Duodenal mucosa (tissue), 2 donors: ENCODE measurements around the gene ACACB.

ENCODE experiments used
- H3K27ac ChIP-seq: one replicate; pipeline ENCODE4 v1.7.0; 2013; ENCODE audit warnings: low read depth, low read length
- H3K27me3 ChIP-seq, 2 donors: one replicate each; pipeline ENCODE4 v1.7.0; 2013; ENCODE audit warnings: low read length in 2 of 2, control low read depth in 1 of 2; ENCODE audit not compliant: insufficient read depth in 2 of 2, control insufficient read depth in 1 of 2
- H3K36me3 ChIP-seq, 2 donors: one replicate each; pipeline ENCODE4 v1.7.0; 2013; ENCODE audit warnings: low read length in 2 of 2, control low read depth in 1 of 2; ENCODE audit not compliant: insufficient read depth in 2 of 2, control insufficient read depth in 1 of 2
- H3K4me1 ChIP-seq, 2 donors: one replicate each; pipeline ENCODE4 v1.7.0; 2013; ENCODE audit warnings: low read length in 2 of 2, control low read depth in 1 of 2; ENCODE audit not compliant: insufficient read depth in 2 of 2, control insufficient read depth in 1 of 2
- H3K4me3 ChIP-seq, 2 donors: one replicate each; pipeline ENCODE4 v1.7.0; 2013; ENCODE audit warnings: low read length in 2 of 2, low read depth in 1 of 2
- H3K9ac ChIP-seq, 2 donors: one replicate each; pipeline ENCODE4 v1.7.0; 2013; ENCODE audit warnings: low read length in 2 of 2, low read depth in 1 of 2
- H3K9me3 ChIP-seq, 2 donors: one replicate each; pipeline ENCODE4 v1.7.0; 2013; ENCODE audit warnings: low read length in 2 of 2, control low read depth in 1 of 2; ENCODE audit not compliant: control insufficient read depth in 1 of 2

The ACACB gene

DNA sequence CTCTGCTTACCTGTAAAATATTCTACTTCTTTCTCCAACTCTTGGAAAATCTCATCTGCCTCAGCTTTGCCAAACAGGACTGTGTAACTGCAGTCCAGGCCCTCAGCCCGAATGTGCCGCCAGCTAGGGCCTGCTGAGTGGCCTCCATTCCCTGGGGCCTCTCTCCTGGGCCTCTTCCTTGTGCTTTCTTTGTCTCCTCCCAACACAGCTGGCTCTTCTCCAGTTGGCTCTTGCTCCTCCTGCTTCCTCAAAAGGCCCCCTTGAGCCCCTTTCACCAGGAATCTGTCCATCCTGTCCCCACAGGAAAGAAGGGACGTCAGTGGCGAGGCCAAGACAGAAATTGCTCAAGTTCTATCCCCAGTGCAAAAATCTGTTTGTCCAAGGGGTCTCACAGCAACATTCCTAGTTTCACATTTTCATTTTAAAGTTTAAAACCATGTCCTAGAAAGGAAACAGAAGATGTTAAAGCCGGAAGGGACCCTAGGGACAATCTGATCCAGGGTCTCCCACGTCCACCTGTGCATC is 23.8 kb upstream of the ACACB start:
- peaks cover 5 to 15% of the 10 kb centered on the region in 2 donors for H3K36me3 ChIP-seq
- H3K9ac ChIP-seq, result peak overlapping the region; percentile 61 to 88
- H3K4me3 ChIP-seq, result peak overlapping the region; percentile 78 to 88
- H3K27ac ChIP-seq, result no peak overlapping the region
- H3K4me1 ChIP-seq, result peaks cover 16 to 27% of the 10 kb centered on the region in 2 donors
- H3K9me3 ChIP-seq, result no peaks in the 10 kb centered on the region
- H3K27me3 ChIP-seq, result no peaks in the 10 kb centered on the region

DNA sequence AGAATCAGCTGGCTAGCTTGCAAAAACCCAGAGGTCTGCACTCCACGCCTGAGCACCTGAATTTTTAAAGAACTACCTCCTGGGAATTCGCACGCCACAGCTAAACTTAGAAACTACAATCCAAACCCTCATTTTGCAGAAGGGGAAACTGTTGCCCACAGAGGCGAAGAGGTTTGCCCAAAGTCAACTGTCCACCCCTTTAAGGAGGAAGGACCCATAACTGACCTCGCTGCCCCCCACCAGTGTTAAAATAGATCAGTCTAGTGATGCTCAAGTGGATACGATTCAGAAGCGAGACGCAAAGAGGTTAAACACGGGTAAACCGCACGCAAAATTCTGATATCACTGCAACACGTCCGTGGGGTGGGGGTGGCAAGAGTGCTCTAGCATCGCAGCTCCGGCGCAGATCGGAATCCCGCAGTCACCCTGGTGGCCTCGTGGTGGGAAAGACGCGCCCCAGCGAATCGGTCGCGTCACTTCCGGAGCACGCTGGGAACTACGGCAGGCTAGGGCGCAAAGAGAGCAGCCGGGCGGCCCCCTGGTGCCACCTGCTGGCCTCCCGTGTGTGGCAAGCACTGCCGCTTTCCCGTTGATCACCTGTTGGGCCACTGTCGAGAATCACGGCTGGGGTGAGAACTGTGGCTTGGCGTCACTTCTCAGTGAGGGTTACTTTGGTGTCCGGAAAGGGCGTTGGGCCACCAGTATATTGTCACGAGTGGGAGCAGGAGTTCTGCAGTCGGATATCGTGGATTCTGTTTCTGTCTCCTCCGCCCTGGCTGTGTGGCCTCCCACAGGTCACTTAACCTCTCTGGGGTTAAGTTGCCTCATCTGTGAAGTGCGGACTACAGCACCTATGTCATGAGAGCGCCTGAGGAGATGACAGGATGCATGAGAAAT is 23.1 kb upstream of the ACACB start, which contains the start of gene ALKBH2:
Gene ALKBH2, minus strand, starts transcription at position 451 of the 897 bp plus-strand sequence. CDS start 686 bp downstream, outside the sequence.
- Histone ChIP-seq H3K36me3 (peaks cover 5 to 10% of the 10 kb centered on the region in 2 donors), H3K9ac (peak within 1 kb of the TSS; percentile 61 to 88), H3K9me3 (no peaks in the 10 kb centered on the region), H3K4me3 (peak within 1 kb of the TSS; percentile 78 to 88), H3K4me1 (peaks cover 15 to 28% of the 10 kb centered on the region in 2 donors), H3K27me3 (no peaks in the 10 kb centered on the region), H3K27ac (no peak within 1 kb of the TSS)

DNA sequence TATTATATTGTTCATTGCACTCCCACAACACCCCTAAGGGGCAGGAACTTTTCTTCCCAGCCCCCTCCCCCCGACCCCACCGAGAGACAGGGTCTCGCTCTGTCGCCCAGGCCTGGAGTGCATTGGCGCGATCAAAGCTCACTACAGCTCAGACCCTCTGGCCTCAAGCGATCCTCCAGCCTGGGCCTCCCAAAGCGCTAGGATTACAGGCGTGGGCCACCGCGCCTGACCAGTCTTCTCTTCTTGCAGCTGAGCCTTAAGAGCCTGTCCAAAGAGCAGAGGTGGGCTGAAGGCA is 19.3 kb upstream of the ACACB start:
- Histone ChIP-seq H3K27me3 (no peaks in the 10 kb centered on the region), H3K9me3 (no peaks in the 10 kb centered on the region), H3K4me1 (peaks cover 27 to 37% of the 10 kb centered on the region in 2 donors), H3K36me3 (peaks cover 3 to 7% of the 10 kb centered on the region in 2 donors), H3K9ac (no peak overlapping the region), H3K4me3 (peak overlapping the region in 1 of 2 donors; percentile 58), H3K27ac (no peak overlapping the region)

DNA sequence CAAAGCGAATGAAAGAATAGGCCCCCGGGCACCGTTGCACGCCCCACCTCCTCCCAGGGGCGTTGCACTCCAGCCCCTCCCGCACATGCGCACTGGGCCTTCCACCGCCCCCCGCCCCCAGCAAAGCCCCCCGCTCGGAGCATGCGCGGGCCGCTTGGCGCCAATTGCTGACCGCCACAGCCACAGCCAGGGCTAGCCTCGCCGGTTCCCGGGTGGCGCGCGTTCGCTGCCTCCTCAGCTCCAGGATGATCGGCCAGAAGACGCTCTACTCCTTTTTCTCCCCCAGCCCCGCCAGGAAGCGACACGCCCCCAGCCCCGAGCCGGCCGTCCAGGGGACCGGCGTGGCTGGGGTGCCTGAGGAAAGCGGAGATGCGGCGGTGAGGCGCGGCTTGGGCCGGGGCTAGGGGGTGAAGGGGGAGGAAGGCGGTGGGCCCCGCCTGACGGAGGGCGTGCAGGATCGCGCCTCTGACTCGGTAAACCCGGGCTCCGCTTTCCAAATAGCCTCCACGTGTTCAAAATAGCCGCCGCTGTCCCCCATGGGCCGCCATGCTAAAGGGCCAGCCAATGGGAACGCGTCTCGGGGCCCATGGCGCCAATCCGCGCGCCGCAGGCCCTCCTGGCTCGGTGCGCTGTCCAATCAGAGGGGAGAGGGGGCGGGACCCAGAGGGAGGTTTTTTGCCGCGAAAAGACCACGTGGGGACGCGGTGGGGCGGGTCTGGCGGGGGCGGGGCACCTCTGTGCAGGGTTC is 18.8 kb upstream of the ACACB start, which contains the start of gene UNG:
Gene UNG, plus strand, starts transcription at position 163 of the 748 bp plus-strand sequence. Its CDS starts 83 bp downstream, at position 246.
- Histone ChIP-seq H3K27ac (peak within 1 kb of the TSS; percentile 71), H3K4me3 (peak within 1 kb of the TSS; percentile 87 to 95), H3K9me3 (no peaks in the 10 kb centered on the region), H3K36me3 (peaks cover 3 to 12% of the 10 kb centered on the region in 2 donors), H3K27me3 (no peaks in the 10 kb centered on the region), H3K9ac (peak within 1 kb of the TSS; percentile 73 to 74), H3K4me1 (peaks cover 22 to 32% of the 10 kb centered on the region in 2 donors)

DNA sequence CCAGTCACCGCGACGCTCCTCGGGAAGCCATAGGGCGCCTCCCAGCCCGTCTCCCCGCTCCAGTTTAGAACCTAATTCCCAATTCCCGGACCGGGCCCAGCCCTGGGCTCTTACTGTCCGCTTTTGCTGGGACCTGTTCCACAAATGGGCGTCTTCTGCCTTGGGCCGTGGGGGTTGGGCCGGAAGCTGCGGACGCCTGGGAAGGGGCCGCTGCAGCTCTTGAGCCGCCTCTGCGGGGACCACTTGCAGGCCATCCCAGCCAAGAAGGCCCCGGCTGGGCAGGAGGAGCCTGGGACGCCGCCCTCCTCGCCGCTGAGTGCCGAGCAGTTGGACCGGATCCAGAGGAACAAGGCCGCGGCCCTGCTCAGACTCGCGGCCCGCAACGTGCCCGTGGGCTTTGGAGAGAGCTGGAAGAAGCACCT is 18.2 kb upstream of the ACACB start:
- H3K27me3 ChIP-seq, result no peaks in the 10 kb centered on the region
- peaks cover 4 to 16% of the 10 kb centered on the region in 2 donors for H3K36me3 ChIP-seq

DNA sequence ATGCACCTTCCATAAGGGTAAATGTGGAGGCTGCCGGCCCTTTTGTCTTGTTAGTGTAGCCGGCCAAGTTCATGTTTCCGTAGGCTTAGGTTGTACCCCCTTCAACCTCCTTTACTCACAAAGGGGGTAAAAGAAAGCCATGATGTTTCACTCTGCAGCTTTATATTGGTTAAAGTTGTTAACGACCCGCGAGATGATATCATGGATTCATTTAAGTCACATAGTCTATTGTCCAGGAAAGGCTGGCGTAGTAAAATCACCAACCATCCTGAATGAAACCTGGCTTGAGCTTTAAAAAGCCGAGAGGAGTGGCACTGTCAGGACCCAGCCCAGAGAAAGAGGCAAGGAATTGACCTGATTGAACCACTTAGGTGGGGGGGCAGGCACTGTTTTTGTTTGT is 17.7 kb upstream of the ACACB start:
- peak overlapping the region; percentile 71 for H3K27ac ChIP-seq
- no peaks in the 10 kb centered on the region for H3K9me3 ChIP-seq
- peaks cover 16 to 22% of the 10 kb centered on the region in 2 donors for H3K4me1 ChIP-seq
- H3K36me3 ChIP-seq, result peaks cover 8 to 21% of the 10 kb centered on the region in 2 donors
- peak overlapping the region; percentile 87 to 95 for H3K4me3 ChIP-seq
- H3K27me3 ChIP-seq, result no peaks in the 10 kb centered on the region
- H3K9ac ChIP-seq, result peak overlapping the region; percentile 73 to 74

More for the DNA sequence above, 18.2 kb upstream of the ACACB start:
- Histone ChIP-seq H3K4me3 (peak overlapping the region; percentile 87 to 95), H3K4me1 (peaks cover 16 to 26% of the 10 kb centered on the region in 2 donors), H3K9me3 (no peaks in the 10 kb centered on the region), H3K9ac (peak overlapping the region; percentile 73 to 74), H3K27ac (peak overlapping the region; percentile 71)

DNA sequence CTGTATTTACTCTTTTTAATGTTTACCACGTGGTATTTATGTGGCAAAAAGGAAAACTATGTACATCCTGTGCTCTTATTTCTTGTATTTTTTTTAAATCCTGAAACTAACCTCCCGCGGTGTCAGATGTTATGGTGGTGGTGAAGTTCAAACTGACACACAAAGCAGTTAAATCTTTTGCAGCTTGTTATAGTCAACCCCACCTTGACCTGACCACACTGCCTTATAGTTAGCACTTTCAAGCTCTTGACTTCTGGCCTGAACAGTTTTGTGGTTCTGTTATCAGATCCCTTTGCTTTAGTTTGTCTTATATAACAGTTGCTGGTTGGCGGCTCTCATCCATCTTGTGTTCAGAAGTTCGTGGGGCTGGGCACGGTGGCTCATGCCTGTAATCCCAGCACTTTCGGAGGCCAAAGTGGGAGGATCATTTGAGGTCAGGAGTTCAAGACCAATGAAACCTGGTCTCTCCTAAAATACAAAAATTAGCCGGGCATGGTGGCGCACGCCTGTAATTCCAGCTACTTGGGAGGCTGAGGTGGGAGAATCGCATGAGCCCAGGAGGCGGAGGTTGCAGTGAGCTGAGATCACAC is 16.9 kb upstream of the ACACB start:
- H3K4me3 ChIP-seq, result peak overlapping the region; percentile 21 to 95
- H3K27ac ChIP-seq, result no peak overlapping the region
- no peaks in the 10 kb centered on the region for H3K27me3 ChIP-seq
- H3K9me3 ChIP-seq, result no peaks in the 10 kb centered on the region
- peaks cover 14 to 28% of the 10 kb centered on the region in 2 donors for H3K36me3 ChIP-seq
- H3K4me1 ChIP-seq, result peaks cover 16 to 21% of the 10 kb centered on the region in 2 donors
- peak overlapping the region; percentile 73 to 74 for H3K9ac ChIP-seq

DNA sequence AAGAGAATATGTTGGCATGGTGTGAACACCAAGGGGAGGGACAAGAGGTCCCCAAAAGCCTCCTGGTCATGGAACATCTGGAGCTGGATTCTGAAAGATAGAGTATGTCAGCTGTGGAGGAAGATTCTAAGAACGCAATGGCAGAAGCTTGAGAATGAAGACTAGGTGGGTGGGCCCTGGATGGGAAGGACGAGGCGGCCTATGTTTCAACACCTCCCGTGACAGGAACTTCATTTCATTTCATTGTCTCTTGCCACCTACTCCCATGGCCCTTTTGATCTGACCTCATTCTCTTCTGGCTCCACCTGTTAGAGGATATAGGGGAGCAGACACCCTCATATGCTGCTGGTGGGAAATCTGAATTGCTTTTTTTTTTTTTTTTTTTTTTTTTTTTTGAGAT is 15.6 kb upstream of the ACACB start:
- H3K9me3 ChIP-seq, result no peaks in the 10 kb centered on the region
- no peaks in the 10 kb centered on the region for H3K27me3 ChIP-seq
- H3K4me1 ChIP-seq, result peaks cover 16 to 21% of the 10 kb centered on the region in 2 donors
- no peak overlapping the region for H3K4me3 ChIP-seq
- H3K27ac ChIP-seq, result no peak overlapping the region
- H3K36me3 ChIP-seq, result peaks cover 21 to 39% of the 10 kb centered on the region in 2 donors
- no peak overlapping the region for H3K9ac ChIP-seq

DNA sequence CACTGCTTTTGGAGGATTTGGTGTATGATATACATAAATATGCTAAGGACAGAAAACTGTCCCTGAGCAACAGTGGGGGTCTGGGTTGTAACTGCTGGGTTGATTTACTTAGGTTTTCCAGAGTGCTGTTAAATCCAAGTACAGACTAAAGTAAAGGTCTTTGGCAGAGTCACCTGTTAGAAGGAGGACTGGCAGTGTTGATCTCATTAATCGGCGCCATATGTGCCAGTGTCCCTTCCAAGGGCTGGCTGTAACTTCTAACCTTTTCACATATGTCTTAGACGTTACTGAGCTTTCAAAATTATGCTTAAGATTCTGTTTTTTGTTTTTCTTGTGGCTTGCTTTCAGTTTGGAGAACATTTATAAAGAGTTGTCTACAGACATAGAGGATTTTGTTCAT is 13.9 kb upstream of the ACACB start:
- Histone ChIP-seq H3K27me3 (no peaks in the 10 kb centered on the region), H3K9ac (no peak overlapping the region), H3K36me3 (peaks cover 27 to 52% of the 10 kb centered on the region in 2 donors), H3K9me3 (no peaks in the 10 kb centered on the region), H3K27ac (no peak overlapping the region), H3K4me3 (no peak overlapping the region), H3K4me1 (peaks cover 16 to 17% of the 10 kb centered on the region in 2 donors)
